OCI-LY7 (cell line): Measurements from ENCODE around the gene TICAM2. TPM values are rescaled to one million over a fixed set of nuclear protein-coding genes. Genes with fewer than 3 reads are reported as not detected.

Source experiments
- BruUV-seq: library from RNA; stranded (reverse); fragments of 400-500 nt; replicated peaks from 2 replicates; lab custom pipeline; 2021; lab: Mats Ljungman, UMichigan
- CTCF ChIA-PET: fragments of 300-600 bp; sonication (Branson Sonifier 250); formaldehyde crosslinking; loops from one replicate; lab custom pipeline; 2022; ENCODE audit warnings: antibody characterized with exemption; ENCODE audit not compliant: unreplicated experiment; lab: Charles Lee
- POLR2A ChIA-PET: fragments of 300-600 bp; sonication (Branson Sonifier 250); formaldehyde crosslinking; loops from one replicate; lab custom pipeline; 2022; ENCODE audit warnings: antibody characterized with exemption; lab: Charles Lee
- DNase-seq: peaks from one replicate; pipeline ENCODE4 v3.0.0-alpha.2; 2015; ENCODE audit warnings: low spot score
- H2AFZ ChIP-seq: fragments of 200-600 bp; sonication (generic), shearing (Covaris generic); 2 replicates; pipeline ENCODE4 v1.6.1; 2014; ENCODE audit warnings: mild to moderate bottlenecking, antibody characterized with exemption, low read length, moderate library complexity
- H3K27ac ChIP-seq: fragments of 200-600 bp; sonication (generic); 2 replicates; pipeline ENCODE4 v1.5.1; 2014; ENCODE audit warnings: mixed run types, low read depth, mild to moderate bottlenecking, moderate library complexity, low read length, inconsistent platforms; ENCODE audit not compliant: poor library complexity, severe bottlenecking
- H3K36me3 ChIP-seq: fragments of 200-600 bp; sonication (generic); 2 replicates; pipeline ENCODE4 v1.6.1; 2014; ENCODE audit warnings: mild to moderate bottlenecking, antibody characterized with exemption, low read length, moderate library complexity, mixed read lengths; ENCODE audit not compliant: insufficient read depth
- H3K4me1 ChIP-seq: fragments of 200-600 bp; sonication (generic); 2 replicates; pipeline ENCODE4 v1.5.1; 2014; ENCODE audit warnings: mild to moderate bottlenecking, low read length; ENCODE audit not compliant: insufficient read depth, poor library complexity, severe bottlenecking
- H3K4me2 ChIP-seq: fragments of 200-600 bp; sonication (generic); 2 replicates; pipeline ENCODE4 v1.6.1; 2014; ENCODE audit warnings: mild to moderate bottlenecking, low read length
- H3K4me3 ChIP-seq: fragments of 200-600 bp; sonication (generic); 2 replicates; pipeline ENCODE4 v1.5.1; 2014; ENCODE audit warnings: mild to moderate bottlenecking, low read depth, low read length; ENCODE audit not compliant: poor library complexity, severe bottlenecking
- H3K79me2 ChIP-seq: fragments of 200-600 bp; sonication (generic); 2 replicates; pipeline ENCODE4 v1.6.1; 2016; ENCODE audit warnings: low read depth, mild to moderate bottlenecking, low read length, moderate library complexity, mixed read lengths; ENCODE audit not compliant: insufficient read depth
- H3K9me2 ChIP-seq: fragments of 200-600 bp; sonication (generic); 2 replicates; pipeline ENCODE4 v1.6.1; 2016; ENCODE audit warnings: mild to moderate bottlenecking, low read length, mixed read lengths; ENCODE audit not compliant: insufficient read depth
- H3K9me3 ChIP-seq: fragments of 200-600 bp; sonication (generic); 2 replicates; pipeline ENCODE4 v1.6.1; 2014; ENCODE audit warnings: mild to moderate bottlenecking, mixed run types, low read length, mixed read lengths
- H4K20me1 ChIP-seq: fragments of 200-600 bp; sonication (generic); 2 replicates; pipeline ENCODE4 v1.6.1; 2014; ENCODE audit warnings: mild to moderate bottlenecking, antibody characterized with exemption, low read length, moderate library complexity, mixed read lengths; ENCODE audit not compliant: insufficient read depth
- CTCF ChIP-seq: fragments of 200-600 bp; sonication (generic); conservative IDR thresholded peaks from 2 replicates; pipeline ENCODE4 v1.5.1; 2014; ENCODE audit warnings: mild to moderate bottlenecking, antibody characterized with exemption, low read length, moderate library complexity, mixed read lengths
- EZH2phosphoT487 ChIP-seq: fragments of 200-600 bp; sonication (generic); IDR thresholded peaks from 2 replicates; pipeline ENCODE4 v1.6.1; 2018; ENCODE audit warnings: low read depth, borderline replicate concordance, mild to moderate bottlenecking, mixed run types, antibody characterized with exemption, low read length, moderate library complexity, mixed read lengths
- intact Hi-C: fragments of 100-400 bp; cut with micrococcal nuclease; formaldehyde crosslinking; loops from one replicate; pipeline ENCODE4 v1.10.0; 2022; ENCODE audit not compliant: unreplicated experiment
- total RNA-seq, 2 experiments: library from RNA; depleted of rRNA in 1 of 2; stranded (reverse); fragments of >200 nt in 1 of 2; shearing (Covaris generic) in 1 of 2; gene quantifications; 2 replicates each; pipeline ENCODE4 v1.2.3, GENCODE V29; 2014 to 2022

Gene TICAM2
- total RNA-seq, 2 experiments from 2014 or later = 0.65 TPM; not detected in 1

- Histone ChIP-seq H3K27ac (no peak overlapping the region), H3K79me2 (peaks cover 19% of the 10 kb centered on the region; the same call in 1 of the 2 replicates), H3K9me3 (no peaks in the 10 kb centered on the region), H3K4me1 (peaks cover 19% of the 10 kb centered on the region), H3K4me3 (no peak overlapping the region), H4K20me1 (peaks cover 3% of the 10 kb centered on the region), H3K36me3 (no peaks in the 10 kb centered on the region), H3K9me2 (no peaks in the 10 kb centered on the region), H3K4me2 (no peak overlapping the region), H2AFZ (no peak overlapping the region)
- CTCF ChIA-PET = no interaction called here
- DNase-seq = no peak
- POLR2A ChIA-PET = interaction anchor here (0.8 to 2.1 kb wide), 2 partner anchors 210 to 729 kb away, joined by 3 to 6 read pairs; no protein-coding TSS in a partner anchor
- no TSS peak for BruUV-seq
- intact Hi-C loops = loop anchor here (10.0 kb wide), 1 partner anchor 1275 kb away; no protein-coding TSS in a partner anchor
- TF ChIP-seq EZH2phosphoT487 (no peak), CTCF (no peak)
These were observed 27.6 kb upstream of the TICAM2 start for GRCh38 chr5:115629903-115630302.

- CTCF ChIA-PET = interaction anchor here (0.5 kb wide), 1 partner anchor 85 kb away, joined by 3 read pairs; no protein-coding TSS in a partner anchor
- no peaks in the 10 kb centered on the region for H3K9me3 ChIP-seq
- H3K4me2 ChIP-seq = peak overlapping the region; percentile 99
- peaks cover 21% of the 10 kb centered on the region for H4K20me1 ChIP-seq
- no peak overlapping the region for H3K27ac ChIP-seq
- BruUV-seq = no TSS peak
- H3K4me1 ChIP-seq = peaks cover 36% of the 10 kb centered on the region
- peaks cover 44% of the 10 kb centered on the region for H3K79me2 ChIP-seq
- no peaks in the 10 kb centered on the region for H3K9me2 ChIP-seq
- no peak for DNase-seq
- peak overlapping the region; percentile 93 for H2AFZ ChIP-seq
- peak overlapping the region; percentile 94 for H3K4me3 ChIP-seq
- TF ChIP-seq CTCF = no peak
- TF ChIP-seq EZH2phosphoT487 = no peak
- POLR2A ChIA-PET = interaction anchor here (1.1 kb wide), 1 partner anchor 29 kb away, joined by 3 read pairs; no protein-coding TSS in a partner anchor
- intact Hi-C loops = loop anchor here (2.0 to 10.0 kb wide), 2 partner anchors 213 to 1277 kb away; partner anchors contain the start of genes AP3S1 and ATG12
- H3K36me3 ChIP-seq = peaks cover 17% of the 10 kb centered on the region
These were observed 25.1 kb upstream of the TICAM2 start for GRCh38 chr5:115627295-115627865.

GRCh38 chr5:115626445-115626823, 24.2 kb upstream of the TICAM2 start:
- DNase-seq = no peak
- Histone ChIP-seq H3K27ac (peak overlapping the region; percentile 70), H2AFZ (peak overlapping the region; percentile 93; the same call in 1 of the 2 replicates), H3K4me2 (peak overlapping the region; percentile 99), H3K79me2 (peaks cover 54% of the 10 kb centered on the region), H3K4me1 (peaks cover 39% of the 10 kb centered on the region), H4K20me1 (peaks cover 21% of the 10 kb centered on the region), H3K9me2 (no peaks in the 10 kb centered on the region), H3K36me3 (peaks cover 24% of the 10 kb centered on the region), H3K4me3 (peak overlapping the region; percentile 94), H3K9me3 (no peaks in the 10 kb centered on the region)
- CTCF ChIA-PET = no interaction called here
- intact Hi-C loops = loop anchor here (1.0 to 10.0 kb wide), 4 partner anchors 82 to 1278 kb away; partner anchors contain the start of genes AP3S1, ATG12, FEM1C and PGGT1B
- POLR2A ChIA-PET = interaction anchor here (0.7 kb wide), 2 partner anchors 25 to 248 kb away, joined by 4 read pairs; no protein-coding TSS in a partner anchor
- TF ChIP-seq CTCF = no peak
- no peak for TF ChIP-seq EZH2phosphoT487
- TSS peak; percentile 86 for BruUV-seq
